B cell (primary cell): ENCODE data around the gene GLIS1. TPM values are rescaled to one million over a fixed set of nuclear protein-coding genes. Genes with fewer than 3 reads are reported as not detected.
A peak's percentile ranks its signal among the peaks of the same experiment; 100 is the strongest.

Experiments used
- ATAC-seq: fragments of 200-7000 bp; cut with Tn5 transposase; one replicate; pipeline ENCODE4 v1.10.0; 2021; ENCODE audit warnings: low read depth, mild to moderate bottlenecking, moderate number of reproducible peaks, moderate library complexity
- CTCF ChIA-PET: fragments of 350-600 bp; sonication (Branson Sonifier 250); formaldehyde crosslinking; loops from one replicate; lab custom pipeline; 2021; ENCODE audit warnings: antibody characterized with exemption, inconsistent platforms; lab: Charles Lee
- POLR2A ChIA-PET: fragments of 350-600 bp; sonication (Branson Sonifier 250); formaldehyde crosslinking; loops from one replicate; lab custom pipeline; 2021; ENCODE audit warnings: antibody characterized with exemption; lab: Charles Lee
- DNase-seq: peaks from one replicate; pipeline ENCODE4 v3.0.0; 2013
- H2AFZ ChIP-seq: 2 replicates; pipeline ENCODE4 v1.6.1; 2012; ENCODE audit warnings: mild to moderate bottlenecking, low read depth, low read length; ENCODE audit not compliant: insufficient read depth, poor library complexity, severe bottlenecking
- H3K27ac ChIP-seq, 2 donors: 1 replicate in 1 of 2; 2 replicates in 1 of 2; pipeline ENCODE4 v1.5.1; 2012 to 2013; ENCODE audit warnings: low read length in 2 of 2, mild to moderate bottlenecking in 2 of 2, moderate library complexity in 1 of 2
- H3K27me3 ChIP-seq, 4 experiments: fragments of 200-600 bp in 1 of 4; sonication (generic) in 1 of 4; replicated peaks in 1 of 4; 1 replicate in 2 of 4; 2 replicates in 2 of 4; pipeline versions ENCODE4 v1.6.1 to v1.7.0; 2013 to 2016; ENCODE audit warnings: low read length in 3 of 4, mild to moderate bottlenecking in 2 of 4, mixed read lengths in 1 of 4, moderate library complexity in 1 of 4; ENCODE audit not compliant: insufficient read depth in 4 of 4, control insufficient read depth in 3 of 4; ENCODE audit errors: control extremely low read depth in 1 of 4
- H3K36me3 ChIP-seq, 2 experiments: replicated peaks in 1 of 2; 1 replicate in 1 of 2; 2 replicates in 1 of 2; pipeline versions ENCODE4 v1.6.1 to v1.7.1; 2013; ENCODE audit warnings: low read length in 1 of 2; ENCODE audit not compliant: insufficient read depth in 2 of 2, control insufficient read depth in 1 of 2; ENCODE audit errors: control extremely low read depth in 1 of 2, extremely low read depth in 1 of 2
- H3K4me1 ChIP-seq, 2 donors: fragments of 200-600 bp in 1 of 2; sonication (generic) in 1 of 2; 1 replicate in 1 of 2; 2 replicates in 1 of 2; pipeline versions ENCODE4 v1.5.1 to v1.6.1; 2013 to 2017; ENCODE audit warnings: low read length in 2 of 2; ENCODE audit not compliant: control insufficient read depth in 2 of 2, insufficient read depth in 2 of 2
- H3K4me2 ChIP-seq: replicated peaks from 2 replicates; pipeline ENCODE3; 2012; ENCODE audit warnings: mild to moderate bottlenecking, low read depth, low read length; ENCODE audit not compliant: poor library complexity, severe bottlenecking
- H3K4me3 ChIP-seq, 5 experiments: fragments of 200-600 bp in 1 of 5; sonication (generic) in 1 of 5; 1 replicate in 3 of 5; 2 replicates in 2 of 5; pipeline versions ENCODE4 v1.5.1 to v1.7.0; 2011 to 2016; ENCODE audit warnings: low read length in 4 of 5, mild to moderate bottlenecking in 4 of 5, low read depth in 2 of 5, control low read depth in 1 of 5, moderate library complexity in 1 of 5; ENCODE audit not compliant: insufficient read depth in 1 of 5; ENCODE audit errors: control extremely low read depth in 1 of 5, extremely low read depth in 1 of 5
- H3K79me2 ChIP-seq: fragments of 200-600 bp; sonication (generic); one replicate; pipeline ENCODE4 v1.6.0; 2016; ENCODE audit warnings: low read length; ENCODE audit not compliant: control insufficient read depth, insufficient read depth
- H3K9ac ChIP-seq: fragments of 200-600 bp; sonication (generic); 2 replicates; pipeline ENCODE4 v1.6.1; 2017; ENCODE audit warnings: mild to moderate bottlenecking, low read length, moderate library complexity
- H3K9me3 ChIP-seq, 3 donors: one replicate each; pipeline versions ENCODE4 v1.6.1 to v1.7.1; 2013; ENCODE audit warnings: low read length in 2 of 3; ENCODE audit not compliant: control insufficient read depth in 2 of 3, insufficient read depth in 1 of 3; ENCODE audit errors: control extremely low read depth in 1 of 3
- H4K20me1 ChIP-seq: 2 replicates; pipeline ENCODE4 v1.6.0; 2012; ENCODE audit warnings: mild to moderate bottlenecking, low read length; ENCODE audit not compliant: insufficient read depth, control insufficient read depth, poor library complexity, severe bottlenecking
- H3K27ac Mint-ChIP-seq: one replicate; pipeline ENCODE4 v1.8.0; 2021; ENCODE audit warnings: mixed read lengths
- H3K27me3 Mint-ChIP-seq: one replicate; pipeline ENCODE4 v1.8.0; 2021; ENCODE audit warnings: mixed read lengths
- H3K4me1 Mint-ChIP-seq: one replicate; pipeline ENCODE4 v1.8.0; 2021; ENCODE audit warnings: mixed read lengths
- H3K4me3 Mint-ChIP-seq: one replicate; pipeline ENCODE4 v1.8.0; 2021; ENCODE audit warnings: mixed read lengths
- H3K9me3 Mint-ChIP-seq: one replicate; pipeline ENCODE4 v1.8.0; 2022; ENCODE audit warnings: mixed read lengths; ENCODE audit not compliant: insufficient read depth
- CTCF ChIP-seq: fragments of 200-600 bp; IDR thresholded peaks from one replicate; pipeline ENCODE4 v1.8.0; 2022; ENCODE audit warnings: antibody characterized with exemption, mild to moderate bottlenecking
- EZH2 ChIP-seq: IDR thresholded peaks from 2 replicates; pipeline ENCODE4 v1.6.1; 2012; ENCODE audit warnings: borderline replicate concordance, low read depth, mild to moderate bottlenecking, moderate library complexity, low read length; ENCODE audit not compliant: insufficient read depth, poor library complexity, severe bottlenecking
- WGBS: methylation state at CpG from one replicate; pipeline ENCODE4 v1.1.5; 2013; ENCODE audit warnings: missing lambda C conversion rate; ENCODE audit not compliant: insufficient coverage; 5-methylcytosine and 5-hydroxymethylcytosine counted together
- intact Hi-C: fragments of 100-400 bp; cut with micrococcal nuclease; formaldehyde crosslinking; loops from one replicate; pipeline ENCODE4 v1.10.0; 2022
- polyA plus RNA-seq: library from polyadenylated mRNA; depleted of rRNA; stranded (reverse); fragments of >200 nt; gene quantifications from 2 replicates; pipeline ENCODE4 v1.2.3, GENCODE V29; 2012
- total RNA-seq, 2 donors: library from RNA; stranded (reverse); fragments of 120-200 nt in 1 of 2; gene quantifications; 1 replicate in 1 of 2; 2 replicates in 1 of 2; pipeline versions ENCODE4 v1.2.3 to v1.2.4, GENCODE V29; 2013 to 2022

GLIS1 gene
- total and polyA plus RNA-seq, 2 donors (not counting 1 experiment from before 2014, with no cell fraction given), result not detected

GRCh38 chr1:53737648-53738204 lies 1.2 kb downstream of the GLIS1 start:
- Histone ChIP-seq H3K9ac (peak overlapping the region; percentile 53), H3K36me3 (no peaks in the 10 kb centered on the region), H2AFZ (peak overlapping the region; percentile 60), H3K4me2 (peak overlapping the region; percentile 81), H3K4me3 (peak overlapping the region in 2 of 5 experiments; percentile 29 to 49), H3K27ac (no peak overlapping the region), H3K79me2 (no peaks in the 10 kb centered on the region), H4K20me1 (no peaks in the 10 kb centered on the region), H3K27me3 (peaks cover 0 to 48% (median 26%) of the 10 kb centered on the region in 4 experiments), H3K9me3 (peaks cover 0 to 4% (median 2%) of the 10 kb centered on the region in 3 donors), H3K4me1 (peaks cover 11 to 20% of the 10 kb centered on the region in 2 donors)
- peaks cover 11% of the 10 kb centered on the region for H3K4me1 Mint-ChIP-seq
- no peak overlapping the region for H3K27ac Mint-ChIP-seq
- DNase-seq (peak; percentile 23), ATAC-seq (no peak)
- CTCF ChIA-PET, result no interaction called here
- TF ChIP-seq EZH2 (no peak), CTCF (no peak)
- H3K9me3 Mint-ChIP-seq, result peaks cover 2% of the 10 kb centered on the region
- 6% methylated on average over 58 of the region's 58 CpGs for WGBS
- POLR2A ChIA-PET, result no interaction called here
- intact Hi-C loops, result no loop called here
- peak overlapping the region; percentile 75 for H3K4me3 Mint-ChIP-seq
- H3K27me3 Mint-ChIP-seq, result peaks cover 55% of the 10 kb centered on the region

GRCh38 chr1:53736290-53736689 lies 2.7 kb downstream of the GLIS1 start:
- intact Hi-C loops, result no loop called here
- TF ChIP-seq CTCF (no peak), EZH2 (no peak)
- DNase-seq, result no peak
- Histone ChIP-seq H3K4me1 (peaks cover 11 to 20% of the 10 kb centered on the region in 2 donors), H3K27ac (no peak overlapping the region), H3K9me3 (peaks cover 0 to 4% (median 0%) of the 10 kb centered on the region in 3 donors), H3K9ac (no peak overlapping the region), H2AFZ (no peak overlapping the region), H3K4me3 (no peak overlapping the region), H3K36me3 (no peaks in the 10 kb centered on the region), H3K27me3 (peaks cover 0 to 39% (median 22%) of the 10 kb centered on the region in 4 experiments), H3K4me2 (no peak overlapping the region), H3K79me2 (no peaks in the 10 kb centered on the region), H4K20me1 (no peaks in the 10 kb centered on the region)
- Mint-ChIP-seq H3K27me3 (peaks cover 51% of the 10 kb centered on the region), H3K4me3 (no peak overlapping the region), H3K9me3 (no peaks in the 10 kb centered on the region), H3K4me1 (peaks cover 11% of the 10 kb centered on the region), H3K27ac (no peak overlapping the region)
- ATAC-seq, result no peak
- CTCF ChIA-PET, result no interaction called here
- 100% methylated on average over 3 of the region's 11 CpGs for WGBS
- POLR2A ChIA-PET, result no interaction called here
